HUES64 (cell line): ENCODE data around the gene LRRC59.
"Not testable (repeated sequence)": the region's sequence is repeated elsewhere in the genome, so short reads cannot be mapped to it uniquely, and the experiment has no call there.

ENCODE experiments used
- H3K27ac ChIP-seq: 2 replicates; pipeline ENCODE4 v1.7.0; 2013; ENCODE audit warnings: low read depth, low read length, inconsistent platforms
- H3K27me3 ChIP-seq: 2 replicates; pipeline ENCODE4 v1.6.1; 2013; ENCODE audit warnings: mild to moderate bottlenecking, low read length; ENCODE audit not compliant: insufficient read depth
- H3K36me3 ChIP-seq: 2 replicates; pipeline ENCODE4 v1.6.1; 2013; ENCODE audit warnings: mild to moderate bottlenecking, low read length; ENCODE audit not compliant: insufficient read depth
- H3K4me1 ChIP-seq: 2 replicates; pipeline ENCODE4 v1.6.1; 2013; ENCODE audit warnings: mild to moderate bottlenecking, low read length, moderate library complexity; ENCODE audit not compliant: insufficient read depth
- H3K4me3 ChIP-seq: 2 replicates; pipeline ENCODE4 v1.5.1; 2013; ENCODE audit warnings: mild to moderate bottlenecking, low read length, moderate library complexity
- H3K9ac ChIP-seq: 2 replicates; pipeline ENCODE4 v1.6.1; 2013; ENCODE audit warnings: mild to moderate bottlenecking, low read depth, low read length
- H3K9me3 ChIP-seq: 2 replicates; pipeline ENCODE4 v1.6.1; 2013; ENCODE audit warnings: low read depth, low read length; ENCODE audit not compliant: insufficient read depth
- WGBS: fragments of 150-250, 120-280 bp; methylation state at CpG from one replicate; pipeline ENCODE4 v1.1.7; 2013; ENCODE audit warnings: missing lambda C conversion rate; 5-methylcytosine and 5-hydroxymethylcytosine counted together

The LRRC59 gene

GRCh38 chr17:50430821-50431618 is 33.7 kb upstream of the LRRC59 start:
- H3K9me3 ChIP-seq = no peaks in the 10 kb centered on the region
- H3K4me1 ChIP-seq = peaks cover 9% of the 10 kb centered on the region; the same call in 1 of the 2 replicates
- WGBS = 76% methylated on average over 3 of the region's 4 CpGs
- H3K36me3 ChIP-seq = no peaks in the 10 kb centered on the region
- H3K9ac ChIP-seq = no peak overlapping the region
- no peaks in the 10 kb centered on the region for H3K27me3 ChIP-seq
- no peak overlapping the region for H3K27ac ChIP-seq
- H3K4me3 ChIP-seq = no peak overlapping the region

- Histone ChIP-seq H3K27ac (no peak overlapping the region), H3K36me3 (no peaks in the 10 kb centered on the region), H3K4me1 (peaks cover 11% of the 10 kb centered on the region; the same call in 1 of the 2 replicates), H3K9me3 (no peaks in the 10 kb centered on the region), H3K9ac (no peak overlapping the region), H3K4me3 (no peak overlapping the region), H3K27me3 (peaks cover 10% of the 10 kb centered on the region)
- 95% methylated on average over 3 of the region's 4 CpGs for WGBS
Measured at GRCh38 chr17:50429793-50430192, 32.5 kb upstream of the LRRC59 start.

- Histone ChIP-seq H3K9ac (no peak overlapping the region), H3K4me1 (peaks cover 11% of the 10 kb centered on the region; the same call in 1 of the 2 replicates), H3K9me3 (no peaks in the 10 kb centered on the region), H3K4me3 (no peak overlapping the region), H3K36me3 (no peaks in the 10 kb centered on the region), H3K27ac (no peak overlapping the region), H3K27me3 (peaks cover 15% of the 10 kb centered on the region)
- 96% methylated on average over 6 of the region's 7 CpGs for WGBS
Measured at GRCh38 chr17:50428831-50429424, 31.6 kb upstream of the LRRC59 start.

- H3K27ac ChIP-seq, H3K9ac ChIP-seq, H3K9me3 ChIP-seq, H3K4me3 ChIP-seq, H3K36me3 ChIP-seq: not testable (repeated sequence)
- Histone ChIP-seq H3K4me1 (peaks cover 11% of the 10 kb centered on the region; the same call in 1 of the 2 replicates), H3K27me3 (peaks cover 15% of the 10 kb centered on the region)
- WGBS = 89% methylated on average over 6 of the region's 6 CpGs
Measured at GRCh38 chr17:50428126-50428525, 30.8 kb upstream of the LRRC59 start.

- Histone ChIP-seq H3K4me3 (peak overlapping the region; percentile 62), H3K4me1 (peaks cover 11% of the 10 kb centered on the region; the same call in 1 of the 2 replicates), H3K27ac (peak overlapping the region; percentile 8; the same call in 1 of the 2 replicates), H3K27me3 (peaks cover 15% of the 10 kb centered on the region), H3K36me3 (no peaks in the 10 kb centered on the region), H3K9me3 (no peaks in the 10 kb centered on the region), H3K9ac (peak overlapping the region; percentile 33; the same call in 1 of the 2 replicates)
- WGBS = 53% methylated on average over 4 of the region's 4 CpGs
Measured at GRCh38 chr17:50426814-50427787, 29.8 kb upstream of the LRRC59 start.

- no peaks in the 10 kb centered on the region for H3K36me3 ChIP-seq
- peaks cover 11% of the 10 kb centered on the region; the same call in 1 of the 2 replicates for H3K4me1 ChIP-seq
- H3K27ac ChIP-seq = no peak overlapping the region
- no peaks in the 10 kb centered on the region for H3K9me3 ChIP-seq
- 5% methylated on average over 7 of the region's 7 CpGs for WGBS
- H3K9ac ChIP-seq = peak overlapping the region; percentile 33; the same call in 1 of the 2 replicates
- peaks cover 15% of the 10 kb centered on the region for H3K27me3 ChIP-seq
- H3K4me3 ChIP-seq = peak overlapping the region; percentile 62
Measured at GRCh38 chr17:50426472-50426782, 29.1 kb upstream of the LRRC59 start.

GRCh38 chr17:50425682-50426471 is 28.6 kb upstream of the LRRC59 start, which contains the start of gene ACSF2:
Gene ACSF2, plus strand, starts transcription at chr17:50426218. Its CDS starts 44 bp downstream, at chr17:50426262.
- WGBS = 3% methylated on average over 69 of the region's 70 CpGs
- peak within 1 kb of the TSS; percentile 30; the same call in 1 of the 2 replicates for H3K27ac ChIP-seq

GRCh38 chr17:50424996-50425681 is 27.8 kb upstream of the LRRC59 start:
- Histone ChIP-seq H3K9ac (peak overlapping the region; percentile 69; the same call in 1 of the 2 replicates), H3K36me3 (no peaks in the 10 kb centered on the region), H3K27ac (no peak overlapping the region), H3K9me3 (no peaks in the 10 kb centered on the region), H3K27me3 (peaks cover 15% of the 10 kb centered on the region), H3K4me1 (peaks cover 11% of the 10 kb centered on the region; the same call in 1 of the 2 replicates), H3K4me3 (peak overlapping the region; percentile 62)
- 87% methylated on average over 8 of the region's 8 CpGs for WGBS

More at GRCh38 chr17:50425682-50426471, 28.6 kb upstream of the LRRC59 start, which contains the start of gene ACSF2:
- Histone ChIP-seq H3K4me3 (peak within 1 kb of the TSS; percentile 62), H3K9me3 (no peaks in the 10 kb centered on the region), H3K27me3 (peaks cover 15% of the 10 kb centered on the region), H3K36me3 (no peaks in the 10 kb centered on the region), H3K4me1 (peaks cover 11% of the 10 kb centered on the region; the same call in 1 of the 2 replicates), H3K9ac (peak within 1 kb of the TSS; percentile 69)

- H3K4me3 ChIP-seq = no peak overlapping the region
- WGBS = 88% methylated on average over 9 of the region's 9 CpGs
- 0 out of 2 replicates have a peak, but pooled peaks cover 1% of the 10 kb centered on the region for H3K9me3 ChIP-seq
- H3K4me1 ChIP-seq = peaks cover 11% of the 10 kb centered on the region; the same call in 1 of the 2 replicates
- no peak overlapping the region for H3K27ac ChIP-seq
- H3K9ac ChIP-seq = no peak overlapping the region
- no peaks in the 10 kb centered on the region for H3K36me3 ChIP-seq
- H3K27me3 ChIP-seq = peaks cover 15% of the 10 kb centered on the region
Measured at GRCh38 chr17:50424246-50424995, 27.1 kb upstream of the LRRC59 start.
